ENCODE measurements around the gene CATSPERZ.

Gene CATSPERZ

GRCh38 chr11:64352099-64352994 lies 52.2 kb downstream of the CATSPERZ start:
- Histone ChIP-seq H3K4me1 (ENCODE audit: control insufficient read depth in 1 of 2, insufficient read depth in 2 of 2, low read length in 2 of 2) (peaks cover 0 to 12% of the 10 kb centered on the region in 2 donors), H3K36me3 (ENCODE audit: control insufficient read depth in 1 of 2, insufficient read depth in 2 of 2, low read length in 2 of 2) (no peaks in the 10 kb centered on the region), H3K27me3 (ENCODE audit: low read depth, low read length) (no peaks in the 10 kb centered on the region), H3K9me3 (ENCODE audit: control insufficient read depth in 1 of 2, low read length in 2 of 2) (no peaks in the 10 kb centered on the region), H3K27ac (ENCODE audit: low read length) (no peak overlapping the region), H3K4me3 (ENCODE audit: low read depth in 1 of 2, low read length in 2 of 2) (no peak overlapping the region)

GRCh38 chr11:64352995-64353714 lies 53.0 kb downstream of the CATSPERZ start:
- Histone ChIP-seq H3K4me3 (ENCODE audit: low read depth in 1 of 2, low read length in 2 of 2) (no peak overlapping the region), H3K27ac (ENCODE audit: low read length) (no peak overlapping the region), H3K9me3 (ENCODE audit: control insufficient read depth in 1 of 2, low read length in 2 of 2) (no peaks in the 10 kb centered on the region), H3K36me3 (ENCODE audit: control insufficient read depth in 1 of 2, insufficient read depth in 2 of 2, low read length in 2 of 2) (no peaks in the 10 kb centered on the region), H3K27me3 (ENCODE audit: low read depth, low read length) (no peaks in the 10 kb centered on the region), H3K4me1 (ENCODE audit: control insufficient read depth in 1 of 2, insufficient read depth in 2 of 2, low read length in 2 of 2) (peaks cover 1 to 18% of the 10 kb centered on the region in 2 donors)

DNA sequence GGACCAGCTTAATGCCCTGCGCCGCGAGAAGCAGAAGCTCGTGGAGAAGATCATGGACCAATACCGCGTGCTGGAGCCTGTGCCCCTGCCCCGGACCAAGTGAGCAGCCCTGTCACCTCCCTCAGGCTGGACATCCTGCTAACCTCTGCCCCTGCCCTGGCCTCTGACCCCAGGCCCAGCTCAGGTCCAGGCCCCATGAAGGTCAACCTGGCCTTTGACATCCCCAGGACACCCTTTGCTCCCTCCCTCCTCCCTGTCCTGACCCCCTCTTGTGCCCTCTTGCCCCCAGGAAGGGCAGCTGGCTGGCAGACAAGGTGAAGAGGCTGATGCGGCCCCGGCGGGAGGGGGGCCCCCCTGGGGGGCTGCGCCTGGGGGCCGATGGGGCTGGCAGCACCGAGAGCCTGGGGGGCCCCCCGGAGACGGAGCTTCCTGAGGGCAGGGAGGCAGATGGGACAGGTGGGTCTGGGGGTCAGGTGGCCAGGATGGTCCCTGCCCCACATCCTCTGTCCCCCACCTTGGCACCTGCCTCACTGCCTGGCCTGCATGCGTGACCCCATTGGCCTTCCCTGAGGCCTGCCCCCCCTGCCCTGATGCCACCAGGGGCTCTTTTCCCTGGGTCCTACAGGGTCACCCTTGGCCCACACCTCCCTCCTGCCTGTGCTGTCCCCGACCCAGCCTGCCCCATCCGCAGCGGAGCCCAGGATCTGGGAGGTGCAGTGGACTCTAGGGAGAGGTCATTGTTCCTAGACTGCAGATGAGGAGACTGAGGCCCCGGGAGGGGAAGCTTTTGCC lies 53.8 kb downstream of the CATSPERZ start:
- H3K27me3 ChIP-seq (ENCODE audit: low read depth, low read length), result no peaks in the 10 kb centered on the region
- peaks cover 4 to 26% of the 10 kb centered on the region in 2 donors for H3K4me1 ChIP-seq (ENCODE audit: control insufficient read depth in 1 of 2, insufficient read depth in 2 of 2, low read length in 2 of 2)
- H3K27ac ChIP-seq (ENCODE audit: low read length), result no peak overlapping the region
- H3K9me3 ChIP-seq (ENCODE audit: control insufficient read depth in 1 of 2, low read length in 2 of 2), result no peaks in the 10 kb centered on the region
- no peaks in the 10 kb centered on the region for H3K36me3 ChIP-seq (ENCODE audit: control insufficient read depth in 1 of 2, insufficient read depth in 2 of 2, low read length in 2 of 2)
- H3K4me3 ChIP-seq (ENCODE audit: low read depth in 1 of 2, low read length in 2 of 2), result no peak overlapping the region

Data from muscle layer of duodenum (tissue), 2 donors.